GM21786 (cell line): Measurements from ENCODE around the gene BOLA3.
"Not testable (repeated sequence)": the region's sequence is repeated elsewhere in the genome, so short reads cannot be mapped to it uniquely, and the experiment has no call there.

Source experiments
- ATAC-seq: cut with Tn5 transposase; IDR thresholded peaks from one replicate; pipeline ENCODE4 v1.9.1; 2021; ENCODE audit not compliant: unreplicated experiment

The BOLA3 gene

GRCh38 chr2:74147727-74148456 lies at the start of gene BOLA3:
Gene BOLA3 (minus strand): TSS chr2:74147912. CDS start chr2:74147874, 38 bp downstream.
- peak; percentile 82 for ATAC-seq

- no peak for ATAC-seq
Observed at GRCh38 chr2:74197049-74197448, 49.3 kb upstream of the BOLA3 start.

- ATAC-seq = no peak
Observed at GRCh38 chr2:74194799-74195198, 47.1 kb upstream of the BOLA3 start.

GRCh38 chr2:74191596-74192380 lies 44.1 kb upstream of the BOLA3 start:
- ATAC-seq = no peak

- no peak for ATAC-seq
Observed at GRCh38 chr2:74188696-74189095, 41.0 kb upstream of the BOLA3 start.

- no peak for ATAC-seq
Observed at GRCh38 chr2:74188018-74188601, 40.4 kb upstream of the BOLA3 start.

- ATAC-seq = not testable (repeated sequence)
Observed at GRCh38 chr2:74186706-74187105, 39.0 kb upstream of the BOLA3 start.

- peak; percentile 55 for ATAC-seq
Observed at GRCh38 chr2:74186038-74186437, 38.3 kb upstream of the BOLA3 start.

GRCh38 chr2:74183878-74184277 lies 36.2 kb upstream of the BOLA3 start:
- ATAC-seq = no peak

GRCh38 chr2:74181739-74182138 lies 34.0 kb upstream of the BOLA3 start:
- ATAC-seq = peak; percentile 36

GRCh38 chr2:74179063-74179865 lies 31.6 kb upstream of the BOLA3 start:
- peak; percentile 7 for ATAC-seq

- peak; percentile 80 for ATAC-seq
Observed at GRCh38 chr2:74178211-74179062, 30.7 kb upstream of the BOLA3 start, which contains the start of gene MOB1A. Gene MOB1A (minus strand): TSS chr2:74178879. CDS start chr2:74178674, 205 bp downstream.

GRCh38 chr2:74177696-74178095 lies 30.0 kb upstream of the BOLA3 start:
- no peak for ATAC-seq

GRCh38 chr2:74174909-74175308 lies 27.2 kb upstream of the BOLA3 start:
- no peak for ATAC-seq

GRCh38 chr2:74168739-74169138 lies 21.0 kb upstream of the BOLA3 start:
- ATAC-seq = no peak

- no peak for ATAC-seq
Observed at GRCh38 chr2:74164761-74165160, 17.0 kb upstream of the BOLA3 start.

GRCh38 chr2:74162951-74163350 lies 15.2 kb upstream of the BOLA3 start:
- ATAC-seq = no peak

GRCh38 chr2:74155830-74156229 lies 8.1 kb upstream of the BOLA3 start:
- ATAC-seq = no peak

- ATAC-seq = no peak
Observed at GRCh38 chr2:74152954-74153353, 5.2 kb upstream of the BOLA3 start.
